HUES64 (cell line): Measurements from ENCODE around the gene MUC5B.

Experiments used
- H3K27ac ChIP-seq: 2 replicates; pipeline ENCODE4 v1.7.0; 2013; ENCODE audit warnings: low read depth, low read length, inconsistent platforms
- H3K27me3 ChIP-seq: 2 replicates; pipeline ENCODE4 v1.6.1; 2013; ENCODE audit warnings: mild to moderate bottlenecking, low read length; ENCODE audit not compliant: insufficient read depth
- H3K36me3 ChIP-seq: 2 replicates; pipeline ENCODE4 v1.6.1; 2013; ENCODE audit warnings: mild to moderate bottlenecking, low read length; ENCODE audit not compliant: insufficient read depth
- H3K4me1 ChIP-seq: 2 replicates; pipeline ENCODE4 v1.6.1; 2013; ENCODE audit warnings: mild to moderate bottlenecking, low read length, moderate library complexity; ENCODE audit not compliant: insufficient read depth
- H3K4me3 ChIP-seq: 2 replicates; pipeline ENCODE4 v1.5.1; 2013; ENCODE audit warnings: mild to moderate bottlenecking, low read length, moderate library complexity
- H3K9ac ChIP-seq: 2 replicates; pipeline ENCODE4 v1.6.1; 2013; ENCODE audit warnings: mild to moderate bottlenecking, low read depth, low read length
- H3K9me3 ChIP-seq: 2 replicates; pipeline ENCODE4 v1.6.1; 2013; ENCODE audit warnings: low read depth, low read length; ENCODE audit not compliant: insufficient read depth
- WGBS: fragments of 150-250, 120-280 bp; methylation state at CpG from one replicate; pipeline ENCODE4 v1.1.7; 2013; ENCODE audit warnings: missing lambda C conversion rate; 5-methylcytosine and 5-hydroxymethylcytosine counted together

MUC5B gene

GRCh38 chr11:1296287-1296686 lies 73.4 kb downstream of the MUC5B start:
- peaks cover 12% of the 10 kb centered on the region; the same call in 1 of the 2 replicates for H3K36me3 ChIP-seq
- 97% methylated on average over 9 of the region's 9 CpGs for WGBS
- H3K4me3 ChIP-seq, result no peak overlapping the region
- peaks cover 7% of the 10 kb centered on the region; the same call in 1 of the 2 replicates for H3K4me1 ChIP-seq
- no peaks in the 10 kb centered on the region for H3K9me3 ChIP-seq
- H3K9ac ChIP-seq, result no peak overlapping the region
- no peaks in the 10 kb centered on the region for H3K27me3 ChIP-seq
- H3K27ac ChIP-seq, result no peak overlapping the region

- no peaks in the 10 kb centered on the region for H3K27me3 ChIP-seq
- WGBS, result 96% methylated on average over 25 of the region's 25 CpGs
- H3K27ac ChIP-seq, result no peak overlapping the region
- H3K9ac ChIP-seq, result no peak overlapping the region
- peaks cover 12% of the 10 kb centered on the region; the same call in 1 of the 2 replicates for H3K36me3 ChIP-seq
- H3K9me3 ChIP-seq, result no peaks in the 10 kb centered on the region
- peaks cover 7% of the 10 kb centered on the region; the same call in 1 of the 2 replicates for H3K4me1 ChIP-seq
- H3K4me3 ChIP-seq, result no peak overlapping the region
These were observed 74.2 kb downstream of the MUC5B start for GRCh38 chr11:1297011-1297575.

- Histone ChIP-seq H3K4me3 (no peak overlapping the region), H3K9ac (no peak overlapping the region), H3K4me1 (peaks cover 7% of the 10 kb centered on the region; the same call in 1 of the 2 replicates), H3K9me3 (no peaks in the 10 kb centered on the region), H3K36me3 (peaks cover 12% of the 10 kb centered on the region; the same call in 1 of the 2 replicates), H3K27me3 (no peaks in the 10 kb centered on the region), H3K27ac (no peak overlapping the region)
- 92% methylated on average over 31 of the region's 31 CpGs for WGBS
These were observed 75.0 kb downstream of the MUC5B start for GRCh38 chr11:1297576-1298473.

GRCh38 chr11:1298695-1299492 lies 76.0 kb downstream of the MUC5B start:
- WGBS, result 87% methylated on average over 32 of the region's 32 CpGs
- Histone ChIP-seq H3K4me3 (no peak overlapping the region), H3K27ac (no peak overlapping the region), H3K4me1 (peaks cover 7% of the 10 kb centered on the region; the same call in 1 of the 2 replicates), H3K9ac (no peak overlapping the region), H3K36me3 (peaks cover 5% of the 10 kb centered on the region; the same call in 1 of the 2 replicates), H3K9me3 (no peaks in the 10 kb centered on the region), H3K27me3 (no peaks in the 10 kb centered on the region)

- Histone ChIP-seq H3K4me3 (no peak overlapping the region), H3K27me3 (no peaks in the 10 kb centered on the region), H3K9ac (no peak overlapping the region), H3K9me3 (no peaks in the 10 kb centered on the region), H3K4me1 (peaks cover 7% of the 10 kb centered on the region; the same call in 1 of the 2 replicates), H3K27ac (no peak overlapping the region), H3K36me3 (peaks cover 5% of the 10 kb centered on the region; the same call in 1 of the 2 replicates)
- 91% methylated on average over 23 of the region's 23 CpGs for WGBS
These were observed 76.8 kb downstream of the MUC5B start for GRCh38 chr11:1299621-1300020.

- Histone ChIP-seq H3K36me3 (peaks cover 5% of the 10 kb centered on the region; the same call in 1 of the 2 replicates), H3K4me1 (peaks cover 7% of the 10 kb centered on the region; the same call in 1 of the 2 replicates), H3K9me3 (no peaks in the 10 kb centered on the region), H3K9ac (no peak overlapping the region), H3K27ac (no peak overlapping the region), H3K27me3 (no peaks in the 10 kb centered on the region), H3K4me3 (no peak overlapping the region)
- WGBS, result 80% methylated on average over 7 of the region's 7 CpGs
These were observed 77.3 kb downstream of the MUC5B start for GRCh38 chr11:1300121-1300520.

GRCh38 chr11:1300569-1301187 lies 77.8 kb downstream of the MUC5B start:
- peaks cover 7% of the 10 kb centered on the region; the same call in 1 of the 2 replicates for H3K4me1 ChIP-seq
- H3K9ac ChIP-seq, result no peak overlapping the region

GRCh38 chr11:1301220-1302000 lies 78.5 kb downstream of the MUC5B start:
- H3K9ac ChIP-seq, result no peak overlapping the region; the same call in 1 of the 2 replicates
- peaks cover 8% of the 10 kb centered on the region; the same call in 1 of the 2 replicates for H3K36me3 ChIP-seq
- 93% methylated on average over 22 of the region's 22 CpGs for WGBS
- no peak overlapping the region for H3K4me3 ChIP-seq
- H3K27ac ChIP-seq, result no peak overlapping the region
- no peaks in the 10 kb centered on the region for H3K9me3 ChIP-seq
- H3K4me1 ChIP-seq, result peaks cover 7% of the 10 kb centered on the region; the same call in 1 of the 2 replicates
- no peaks in the 10 kb centered on the region for H3K27me3 ChIP-seq

More at GRCh38 chr11:1300569-1301187, 77.8 kb downstream of the MUC5B start:
- Histone ChIP-seq H3K9me3 (no peaks in the 10 kb centered on the region), H3K27me3 (no peaks in the 10 kb centered on the region), H3K27ac (no peak overlapping the region), H3K36me3 (peaks cover 8% of the 10 kb centered on the region; the same call in 1 of the 2 replicates), H3K4me3 (no peak overlapping the region)
- WGBS, result 86% methylated on average over 25 of the region's 28 CpGs

- Histone ChIP-seq H3K4me3 (no peak overlapping the region), H3K36me3 (peaks cover 8% of the 10 kb centered on the region; the same call in 1 of the 2 replicates), H3K4me1 (peaks cover 7% of the 10 kb centered on the region; the same call in 1 of the 2 replicates), H3K9me3 (no peaks in the 10 kb centered on the region), H3K27me3 (no peaks in the 10 kb centered on the region), H3K27ac (no peak overlapping the region), H3K9ac (no peak overlapping the region)
- WGBS, result 89% methylated on average over 13 of the region's 13 CpGs
These were observed 79.2 kb downstream of the MUC5B start for GRCh38 chr11:1302041-1302460.
